ENCODE data around the gene CIART. TPM values are rescaled to one million over a fixed set of nuclear protein-coding genes. Genes with fewer than 3 reads are reported as not detected.

Gene CIART
- total RNA-seq, 6 experiments from 2014 or later: 5.6 to 9.8 (median 8.0) TPM

DNA sequence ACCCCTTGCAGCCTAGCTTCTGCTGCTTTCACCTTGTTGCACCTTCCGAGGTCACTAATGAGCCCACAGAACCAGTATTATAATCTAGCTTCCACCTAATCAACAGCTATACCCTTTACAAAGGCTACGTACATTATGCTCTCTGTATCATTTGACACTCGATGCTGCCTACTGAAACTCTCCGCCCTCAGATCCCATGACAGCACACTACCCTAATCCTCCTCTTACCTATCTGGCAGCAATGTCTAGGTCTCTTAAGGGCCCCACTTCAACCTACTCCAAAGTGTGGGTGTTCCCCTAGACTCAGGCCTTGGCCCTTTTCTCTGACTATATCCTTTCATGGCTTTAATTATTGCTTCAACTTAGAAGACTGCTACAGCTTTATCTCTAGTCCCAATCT is 6.5 kb downstream of the CIART start:
- TF ChIP-seq, protein P1, sequence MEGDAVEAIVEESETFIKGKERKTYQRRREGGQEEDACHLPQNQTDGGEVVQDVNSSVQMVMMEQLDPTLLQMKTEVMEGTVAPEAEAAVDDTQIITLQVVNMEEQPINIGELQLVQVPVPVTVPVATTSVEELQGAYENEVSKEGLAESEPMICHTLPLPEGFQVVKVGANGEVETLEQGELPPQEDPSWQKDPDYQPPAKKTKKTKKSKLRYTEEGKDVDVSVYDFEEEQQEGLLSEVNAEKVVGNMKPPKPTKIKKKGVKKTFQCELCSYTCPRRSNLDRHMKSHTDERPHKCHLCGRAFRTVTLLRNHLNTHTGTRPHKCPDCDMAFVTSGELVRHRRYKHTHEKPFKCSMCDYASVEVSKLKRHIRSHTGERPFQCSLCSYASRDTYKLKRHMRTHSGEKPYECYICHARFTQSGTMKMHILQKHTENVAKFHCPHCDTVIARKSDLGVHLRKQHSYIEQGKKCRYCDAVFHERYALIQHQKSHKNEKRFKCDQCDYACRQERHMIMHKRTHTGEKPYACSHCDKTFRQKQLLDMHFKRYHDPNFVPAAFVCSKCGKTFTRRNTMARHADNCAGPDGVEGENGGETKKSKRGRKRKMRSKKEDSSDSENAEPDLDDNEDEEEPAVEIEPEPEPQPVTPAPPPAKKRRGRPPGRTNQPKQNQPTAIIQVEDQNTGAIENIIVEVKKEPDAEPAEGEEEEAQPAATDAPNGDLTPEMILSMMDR (IDR thresholded peaks at IDR 0.05): no peak
- Mint-ChIP-seq H3K27me3 (ENCODE audit: insufficient read depth) (no peaks in the 10 kb centered on the region; the same call in none of the 2 replicates), H3K36me3 (ENCODE audit: low read depth) (no peaks in the 10 kb centered on the region; the same call in 1 of the 2 replicates), H3K9me3 (no peaks in the 10 kb centered on the region), H3K4me3 (no peak overlapping the region), H3K4me1 (ENCODE audit: low read depth) (peaks cover 11% of the 10 kb centered on the region), H3K27ac (no peak overlapping the region)
- DNase-seq: no peak

DNA sequence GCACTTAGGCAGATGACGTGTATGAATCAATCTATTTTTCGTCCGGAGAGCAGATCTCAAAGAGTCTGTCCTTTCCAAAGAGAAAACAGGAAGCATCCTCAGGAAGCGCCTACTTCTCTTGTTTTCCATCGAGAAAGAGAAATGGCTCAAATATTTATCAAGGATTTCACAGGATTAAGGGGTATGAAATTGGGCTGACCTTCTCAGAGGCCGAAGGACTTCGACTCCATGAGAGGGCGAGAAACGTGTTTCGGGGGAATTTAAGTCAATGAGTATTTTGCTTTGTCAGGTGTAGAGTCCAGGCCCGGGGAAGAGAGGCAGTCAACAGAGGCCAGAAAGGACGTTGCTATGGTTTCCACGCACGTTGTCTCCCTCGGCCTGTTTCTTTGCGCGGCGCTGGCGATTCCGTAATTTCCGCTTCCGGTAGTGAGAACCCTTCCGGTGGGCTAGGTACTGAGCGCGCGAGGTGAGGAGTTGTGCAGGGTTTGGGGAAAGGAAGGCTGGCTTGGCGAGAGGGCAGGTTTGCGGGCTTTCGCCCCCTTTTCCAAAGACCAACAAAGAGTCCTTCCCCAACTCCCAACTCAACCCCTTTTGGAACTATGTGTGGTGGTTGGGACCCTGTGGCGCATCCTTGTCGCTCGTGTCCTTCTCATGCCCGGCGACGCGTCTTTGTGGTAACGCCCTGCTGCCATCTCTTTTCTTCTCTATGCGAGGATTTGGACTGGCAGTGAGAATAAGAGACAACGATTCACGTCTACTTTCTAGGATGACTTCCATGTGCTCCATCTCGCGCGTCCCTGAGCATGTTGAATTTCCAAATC is 11.3 kb downstream of the CIART start, which contains the start of gene MRPS21:
MRPS21 (plus strand) TSS at position 429 of the 821 bp plus-strand sequence. CDS start 506 bp downstream, outside the sequence.
- TF ChIP-seq, protein P1 (IDR thresholded peaks at IDR 0.05): no peak
- peak; percentile 86 for DNase-seq
- Mint-ChIP-seq H3K4me1 (ENCODE audit: low read depth) (peaks cover 29% of the 10 kb centered on the region), H3K9me3 (no peaks in the 10 kb centered on the region), H3K36me3 (ENCODE audit: low read depth) (peaks cover 21% of the 10 kb centered on the region), H3K27ac (peak within 1 kb of the TSS; percentile 100), H3K27me3 (ENCODE audit: insufficient read depth) (no peaks in the 10 kb centered on the region; the same call in none of the 2 replicates), H3K4me3 (peak within 1 kb of the TSS; percentile 98)

DNA sequence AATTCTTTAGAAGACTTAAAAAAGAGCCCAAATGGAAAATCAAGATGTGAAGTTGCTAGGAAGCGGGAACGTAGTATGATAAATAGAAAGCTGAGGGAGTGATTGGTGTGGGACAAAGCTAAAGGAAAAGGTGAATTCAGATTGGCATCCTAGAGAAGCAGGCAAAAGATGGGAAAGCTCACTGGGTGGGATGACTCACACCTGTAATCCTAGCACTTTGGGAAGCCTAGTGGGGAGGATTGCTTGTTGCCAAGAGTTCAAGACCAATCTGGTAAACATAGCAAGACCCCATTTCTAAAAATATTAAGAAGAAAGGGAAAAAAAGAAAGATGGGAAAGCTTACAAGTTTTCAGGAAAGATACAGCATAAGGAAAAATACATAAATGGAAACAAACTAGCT is 13.1 kb downstream of the CIART start:
- peaks cover 29% of the 10 kb centered on the region for H3K4me1 Mint-ChIP-seq (ENCODE audit: low read depth)
- TF ChIP-seq, protein P1 (IDR thresholded peaks at IDR 0.05): no peak
- H3K4me3 Mint-ChIP-seq: peak overlapping the region; percentile 4; the same call in 1 of the 2 replicates
- peak overlapping the region; percentile 64 for H3K27ac Mint-ChIP-seq
- H3K9me3 Mint-ChIP-seq: no peaks in the 10 kb centered on the region
- peaks cover 1% of the 10 kb centered on the region for H3K27me3 Mint-ChIP-seq (ENCODE audit: insufficient read depth)
- H3K36me3 Mint-ChIP-seq (ENCODE audit: low read depth): peaks cover 25% of the 10 kb centered on the region
- no peak for DNase-seq

DNA sequence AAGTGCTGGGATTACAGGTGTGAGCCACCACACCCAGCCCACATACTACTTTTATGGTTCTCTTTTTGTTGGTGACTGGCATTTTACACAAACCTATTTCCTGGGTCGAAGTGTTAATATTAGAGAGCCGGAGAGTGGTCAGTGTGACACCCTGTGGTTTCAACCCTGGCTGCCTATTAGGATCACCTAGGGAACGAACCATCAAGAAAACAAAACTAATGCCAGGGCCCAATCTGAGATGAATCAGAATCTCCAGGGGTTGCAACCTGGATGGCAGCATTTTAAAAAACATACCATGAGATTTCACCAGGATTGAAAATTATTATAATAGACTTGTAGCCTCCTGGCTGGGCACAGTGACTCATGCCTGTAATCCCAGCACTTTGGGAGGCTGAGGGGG is 17.4 kb downstream of the CIART start:
- DNase-seq: no peak
- H3K27me3 Mint-ChIP-seq (ENCODE audit: insufficient read depth): peaks cover 1% of the 10 kb centered on the region; the same call in 1 of the 2 replicates
- no peak overlapping the region for H3K27ac Mint-ChIP-seq
- peaks cover 39% of the 10 kb centered on the region for H3K36me3 Mint-ChIP-seq (ENCODE audit: low read depth)
- H3K4me3 Mint-ChIP-seq: no peak overlapping the region
- TF ChIP-seq, protein P1 (IDR thresholded peaks at IDR 0.05): no peak
- H3K9me3 Mint-ChIP-seq: no peaks in the 10 kb centered on the region
- peaks cover 14% of the 10 kb centered on the region for H3K4me1 Mint-ChIP-seq (ENCODE audit: low read depth)

DNA sequence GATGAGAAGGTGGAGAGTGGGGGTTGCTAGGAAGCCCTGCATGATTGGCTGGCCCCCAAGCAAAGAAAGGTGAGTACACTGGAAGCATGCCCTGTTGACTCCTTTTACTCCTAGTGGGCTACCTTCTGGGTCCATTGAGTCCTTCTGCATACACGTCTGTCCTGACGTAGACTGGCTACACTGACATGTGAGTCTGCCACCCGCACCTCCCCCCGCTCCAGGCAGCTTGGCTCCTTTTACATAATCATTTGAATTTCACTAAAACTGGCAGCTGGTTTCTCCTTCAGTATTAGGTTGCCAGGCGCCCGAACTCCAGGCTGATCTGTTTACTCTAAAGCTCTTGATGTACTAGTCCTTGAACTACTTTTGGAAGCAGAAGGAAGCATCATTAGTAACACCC is 20.0 kb downstream of the CIART start:
- Mint-ChIP-seq H3K36me3 (ENCODE audit: low read depth) (peaks cover 29% of the 10 kb centered on the region), H3K4me3 (no peak overlapping the region), H3K27me3 (ENCODE audit: insufficient read depth) (peaks cover 1% of the 10 kb centered on the region; the same call in 1 of the 2 replicates), H3K4me1 (ENCODE audit: low read depth) (no peaks in the 10 kb centered on the region), H3K27ac (no peak overlapping the region), H3K9me3 (no peaks in the 10 kb centered on the region)
- TF ChIP-seq, protein P1 (IDR thresholded peaks at IDR 0.05): no peak
- no peak for DNase-seq
